DMS 273 (cell line): ENCODE data around the gene EPN1.

ENCODE experiments used
- DNase-seq: peaks from one replicate; lab custom pipeline; 2025; ENCODE audit not compliant: unreplicated experiment; lab: John Stamatoyannopoulos, UW

The EPN1 gene

GRCh38 chr19:55660404-55660803 lies 14.6 kb upstream of the EPN1 start:
- DNase-seq: no peak

GRCh38 chr19:55660991-55661390 lies 14.0 kb upstream of the EPN1 start:
- no peak for DNase-seq

GRCh38 chr19:55661826-55662225 lies 13.2 kb upstream of the EPN1 start:
- no peak for DNase-seq

GRCh38 chr19:55663846-55664536 lies 11.0 kb upstream of the EPN1 start:
- DNase-seq: no peak

GRCh38 chr19:55666343-55667005 lies 8.6 kb upstream of the EPN1 start:
- no peak for DNase-seq

- no peak for DNase-seq
Measured at GRCh38 chr19:55667006-55667381, 8.0 kb upstream of the EPN1 start.

GRCh38 chr19:55667511-55667910 lies 7.5 kb upstream of the EPN1 start:
- no peak for DNase-seq

GRCh38 chr19:55667958-55668357 lies 7.1 kb upstream of the EPN1 start:
- no peak for DNase-seq

GRCh38 chr19:55668603-55669348 lies 6.2 kb upstream of the EPN1 start:
- no peak for DNase-seq

GRCh38 chr19:55669418-55670279 lies 5.4 kb upstream of the EPN1 start:
- no peak for DNase-seq

- peak; percentile 41 for DNase-seq
Measured at GRCh38 chr19:55670280-55671053, 4.6 kb upstream of the EPN1 start.

GRCh38 chr19:55671054-55671378 lies 4.0 kb upstream of the EPN1 start:
- DNase-seq: no peak

GRCh38 chr19:55672418-55672817 lies 2.6 kb upstream of the EPN1 start:
- no peak for DNase-seq

- peak; percentile 30 for DNase-seq
Measured at GRCh38 chr19:55673465-55673864, 1.6 kb upstream of the EPN1 start.

GRCh38 chr19:55673889-55674288 lies 1.1 kb upstream of the EPN1 start:
- no peak for DNase-seq

GRCh38 chr19:55674459-55674840 lies 576 bp upstream of the EPN1 start:
- peak; percentile 45 for DNase-seq

- DNase-seq: no peak
Measured at GRCh38 chr19:55675661-55676354, 782 bp downstream of the EPN1 start.

- DNase-seq: peak; percentile 45
Measured at GRCh38 chr19:55676383-55676782, 1.4 kb downstream of the EPN1 start.

GRCh38 chr19:55676889-55677505 lies 2.0 kb downstream of the EPN1 start:
- DNase-seq: no peak
